ENCODE data around the gene TRMT11. TPM values are rescaled to one million over a fixed set of nuclear protein-coding genes. Genes with fewer than 3 reads are reported as not detected.

Gene TRMT11
- total RNA-seq, 1 donor from 2014 or later: 19.7 TPM

- no peak overlapping the region for H3K4me3 ChIP-seq (ENCODE audit: low read depth, low read length)
- DNase-seq (ENCODE audit: low read depth): no peak
- TF ChIP-seq CTCF (conservative IDR thresholded peaks at IDR 0.05; ENCODE audit: low read depth, low read length): no peak
Observed at GRCh38 chr6:126041516-126041915, 55.2 kb downstream of the TRMT11 start.

- DNase-seq (ENCODE audit: low read depth): no peak
- TF ChIP-seq CTCF (conservative IDR thresholded peaks at IDR 0.05; ENCODE audit: low read depth, low read length): no peak
- no peak overlapping the region for H3K4me3 ChIP-seq (ENCODE audit: low read depth, low read length)
Observed at GRCh38 chr6:126042001-126042419, 55.7 kb downstream of the TRMT11 start.

GRCh38 chr6:126047648-126048047, 61.3 kb downstream of the TRMT11 start:
- no peak for TF ChIP-seq CTCF (conservative IDR thresholded peaks at IDR 0.05; ENCODE audit: low read depth, low read length)
- DNase-seq (ENCODE audit: low read depth): no peak
- no peak overlapping the region for H3K4me3 ChIP-seq (ENCODE audit: low read depth, low read length)

- no peak for DNase-seq (ENCODE audit: low read depth)
- no peak overlapping the region for H3K4me3 ChIP-seq (ENCODE audit: low read depth, low read length)
- TF ChIP-seq CTCF (conservative IDR thresholded peaks at IDR 0.05; ENCODE audit: low read depth, low read length): no peak
Observed at GRCh38 chr6:126048635-126049034, 62.3 kb downstream of the TRMT11 start.

GRCh38 chr6:126050795-126051194, 64.5 kb downstream of the TRMT11 start:
- TF ChIP-seq CTCF (conservative IDR thresholded peaks at IDR 0.05; ENCODE audit: low read depth, low read length): no peak
- no peak overlapping the region for H3K4me3 ChIP-seq (ENCODE audit: low read depth, low read length)
- DNase-seq (ENCODE audit: low read depth): no peak

GRCh38 chr6:126051791-126052190, 65.5 kb downstream of the TRMT11 start:
- H3K4me3 ChIP-seq (ENCODE audit: low read depth, low read length): no peak overlapping the region
- no peak for DNase-seq (ENCODE audit: low read depth)
- TF ChIP-seq CTCF (conservative IDR thresholded peaks at IDR 0.05; ENCODE audit: low read depth, low read length): no peak

- no peak overlapping the region for H3K4me3 ChIP-seq (ENCODE audit: low read depth, low read length)
- TF ChIP-seq CTCF (conservative IDR thresholded peaks at IDR 0.05; ENCODE audit: low read depth, low read length): no peak
- no peak for DNase-seq (ENCODE audit: low read depth)
Observed at GRCh38 chr6:126052485-126052884, 66.1 kb downstream of the TRMT11 start.

All from epithelial cell of proximal tubule (primary cell).